CD14-positive monocyte (primary cell): ENCODE measurements around the gene AMPH. TPM values are rescaled to one million over a fixed set of nuclear protein-coding genes. Genes with fewer than 3 reads are reported as not detected.

Source experiments
- DNase-seq, 3 donors: peaks; one replicate each; pipeline ENCODE4 v3.0.0-alpha.2; 2011 to 2022
- H2AFZ ChIP-seq: 2 replicates; pipeline ENCODE4 v1.6.0; 2012; ENCODE audit warnings: mild to moderate bottlenecking, low read depth, low read length, inconsistent platforms; ENCODE audit not compliant: insufficient read depth, poor library complexity, severe bottlenecking
- H3K27ac ChIP-seq, 2 donors: 1 replicate in 1 of 2; 2 replicates in 1 of 2; pipeline ENCODE4 v1.5.1; 2012 to 2013; ENCODE audit warnings: low read length in 2 of 2, control low read depth in 1 of 2, inconsistent platforms in 1 of 2, low read depth in 1 of 2, mild to moderate bottlenecking in 1 of 2
- H3K27me3 ChIP-seq, 2 donors: one replicate each; pipeline versions ENCODE4 v1.6.0 to v1.6.1; 2011 to 2013; ENCODE audit warnings: low read length in 2 of 2; ENCODE audit not compliant: control insufficient read depth in 2 of 2, insufficient read depth in 2 of 2
- H3K36me3 ChIP-seq, 2 donors: replicated peaks in 1 of 2; 1 replicate in 1 of 2; 2 replicates in 1 of 2; pipeline versions ENCODE4 v1.5.1 to v1.6.1; 2012 to 2013; ENCODE audit warnings: low read length in 2 of 2, control low read depth in 1 of 2, inconsistent platforms in 1 of 2, mild to moderate bottlenecking in 1 of 2; ENCODE audit not compliant: insufficient read depth in 2 of 2, control insufficient read depth in 1 of 2
- H3K4me1 ChIP-seq, 2 donors: 1 replicate in 1 of 2; 2 replicates in 1 of 2; pipeline versions ENCODE4 v1.5.1 to v1.6.1; 2012 to 2013; ENCODE audit warnings: low read length in 2 of 2, control low read depth in 1 of 2, inconsistent platforms in 1 of 2, mild to moderate bottlenecking in 1 of 2, moderate library complexity in 1 of 2; ENCODE audit not compliant: insufficient read depth in 2 of 2, control insufficient read depth in 1 of 2
- H3K4me2 ChIP-seq: replicated peaks from 2 replicates; pipeline ENCODE3; 2012; ENCODE audit warnings: low read length, moderate library complexity, mild to moderate bottlenecking; ENCODE audit not compliant: poor library complexity, severe bottlenecking; ENCODE audit errors: extremely low read depth
- H3K4me3 ChIP-seq, 3 experiments: fragments of 200-600 bp in 1 of 3; sonication (generic) in 1 of 3; replicated peaks in 1 of 3; 1 replicate in 2 of 3; 2 replicates in 1 of 3; pipeline ENCODE4 v1.5.1; 2011 to 2013; ENCODE audit warnings: low read length in 3 of 3, mild to moderate bottlenecking in 3 of 3, control low read depth in 2 of 3, low read depth in 2 of 3, inconsistent platforms in 1 of 3, moderate library complexity in 1 of 3
- H3K79me2 ChIP-seq: 2 replicates; pipeline ENCODE4 v1.6.0; 2012; ENCODE audit warnings: mild to moderate bottlenecking, control low read depth, inconsistent platforms, low read length, moderate library complexity; ENCODE audit not compliant: insufficient read depth
- H3K9ac ChIP-seq: 2 replicates; pipeline ENCODE4 v1.6.0; 2017; ENCODE audit warnings: low read length, mild to moderate bottlenecking; ENCODE audit not compliant: insufficient read depth, poor library complexity, severe bottlenecking
- H3K9me3 ChIP-seq, 2 donors: replicated peaks in 1 of 2; 1 replicate in 1 of 2; 2 replicates in 1 of 2; pipeline versions ENCODE4 v1.5.1 to v1.6.1; 2012 to 2013; ENCODE audit warnings: low read length in 2 of 2, control low read depth in 1 of 2; ENCODE audit not compliant: control insufficient read depth in 1 of 2, insufficient read depth in 1 of 2
- H4K20me1 ChIP-seq: 2 replicates; pipeline ENCODE4 v1.6.0; 2012; ENCODE audit warnings: mild to moderate bottlenecking, low read length, control low read depth, moderate library complexity; ENCODE audit not compliant: insufficient read depth
- H3K27ac Mint-ChIP-seq, 7 donors: one replicate each; pipeline ENCODE4 v1.8.0; 2020; ENCODE audit warnings: mild to moderate bottlenecking in 7 of 7, mixed read lengths in 7 of 7, moderate library complexity in 6 of 7, inconsistent platforms in 2 of 7
- H3K27me3 Mint-ChIP-seq, 3 donors: one replicate each; pipeline ENCODE4 v1.8.0; 2021 to 2022; ENCODE audit warnings: low read depth in 3 of 3, mild to moderate bottlenecking in 3 of 3, mixed read lengths in 3 of 3, moderate library complexity in 3 of 3, inconsistent platforms in 1 of 3
- H3K36me3 Mint-ChIP-seq, 2 donors: one replicate each; pipeline ENCODE4 v1.8.0; 2020; ENCODE audit warnings: mixed read lengths in 2 of 2, inconsistent platforms in 1 of 2, mild to moderate bottlenecking in 1 of 2
- H3K4me1 Mint-ChIP-seq: one replicate; pipeline ENCODE4 v1.8.0; 2020; ENCODE audit warnings: mild to moderate bottlenecking, mixed read lengths
- H3K4me3 Mint-ChIP-seq, 2 donors: one replicate each; pipeline ENCODE4 v1.8.0; 2020; ENCODE audit warnings: mild to moderate bottlenecking in 2 of 2, mixed read lengths in 2 of 2, moderate library complexity in 1 of 2
- H3K9me3 Mint-ChIP-seq, 7 donors: one replicate each; pipeline ENCODE4 v1.8.0; 2020 to 2022; ENCODE audit warnings: mixed read lengths in 7 of 7, mild to moderate bottlenecking in 6 of 7, moderate library complexity in 6 of 7, inconsistent platforms in 2 of 7
- WGBS: methylation state at CpG from one replicate; pipeline ENCODE4 v1.1.5; 2013; ENCODE audit warnings: missing lambda C conversion rate; ENCODE audit not compliant: insufficient coverage; 5-methylcytosine and 5-hydroxymethylcytosine counted together
- intact Hi-C, 2 donors: fragments of 100-400 bp; cut with micrococcal nuclease; formaldehyde crosslinking; loops; one replicate each; pipeline versions ENCODE4 v1.15.0 to v1.15.1; 2023
- polyA plus RNA-seq, 3 donors: library from polyadenylated mRNA; depleted of rRNA in 1 of 3; unstranded in 2 of 3; stranded (reverse) in 1 of 3; fragments of 300-500 nt in 2 of 3; fragments of >200 nt in 1 of 3; fragmentation: Illumina TruSeq in 2 of 3; gene quantifications; 1 replicate in 2 of 3; 2 replicates in 1 of 3; pipeline ENCODE4 v1.2.3, GENCODE V29; 2012 to 2021
- TF ChIP-seq, protein P1 (sequence below): fragments of 200-600 bp; IDR thresholded peaks from one replicate; pipeline ENCODE4 v1.8.0; 2022; ENCODE audit warnings: antibody characterized with exemption, mild to moderate bottlenecking

The AMPH gene
- polyA plus RNA-seq, 3 donors: 0.61 to 0.96 (median 0.67) TPM

DNA sequence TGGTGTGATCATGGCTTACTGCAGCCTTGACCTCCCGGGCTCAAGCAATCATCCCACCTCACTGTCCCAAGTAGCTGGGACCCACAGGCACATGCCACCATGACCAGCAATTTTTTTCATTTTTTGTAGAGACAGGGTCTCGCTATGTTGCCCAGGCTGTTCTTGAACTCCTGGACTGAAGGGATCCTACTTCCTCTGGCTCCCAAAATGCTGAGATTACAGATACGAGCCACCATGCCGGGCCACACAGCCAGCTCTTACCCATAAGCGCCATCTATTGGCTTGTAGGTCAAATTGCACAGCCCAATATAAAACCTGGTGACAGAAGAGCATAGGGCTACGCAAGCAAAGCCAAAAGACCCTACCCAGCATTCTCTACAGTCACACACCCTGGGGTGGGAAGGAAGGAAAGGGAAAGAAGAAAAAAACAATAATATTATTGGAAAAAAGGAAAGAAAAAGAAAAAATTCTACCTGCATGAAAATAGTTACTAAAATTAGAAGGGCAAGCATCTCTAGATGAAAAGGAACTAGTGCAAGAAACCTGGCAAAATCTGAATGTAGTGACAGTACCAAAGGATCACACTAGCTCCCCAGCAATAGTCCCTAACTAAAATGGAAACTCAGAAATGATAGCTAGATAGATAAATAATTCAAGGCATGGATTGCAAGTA lies 29.4 kb upstream of the AMPH start:
- intact Hi-C loops: no loop called here
- peak; percentile 50 to 73 (median 69) for DNase-seq
- Histone ChIP-seq H3K27ac (peak overlapping the region in 1 of 2 donors; percentile 74), H3K9ac (no peak overlapping the region), H3K4me1 (peaks cover 45 to 46% of the 10 kb centered on the region in 2 donors), H3K9me3 (no peaks in the 10 kb centered on the region), H3K4me2 (no peak overlapping the region), H3K27me3 (no peaks in the 10 kb centered on the region), H3K79me2 (no peaks in the 10 kb centered on the region), H2AFZ (no peak overlapping the region), H3K4me3 (no peak overlapping the region), H4K20me1 (no peaks in the 10 kb centered on the region), H3K36me3 (no peaks in the 10 kb centered on the region)
- Mint-ChIP-seq H3K9me3 (peaks cover 0 to 3% (median 0%) of the 10 kb centered on the region in 7 donors), H3K4me1 (peaks cover 46% of the 10 kb centered on the region), H3K36me3 (no peaks in the 10 kb centered on the region), H3K27ac (peak overlapping the region in 3 of 7 donors; percentile 62 to 77 (median 75)), H3K27me3 (peaks cover 0 to 5% (median 1%) of the 10 kb centered on the region in 3 donors), H3K4me3 (no peak overlapping the region)
- TF ChIP-seq, protein P1, sequence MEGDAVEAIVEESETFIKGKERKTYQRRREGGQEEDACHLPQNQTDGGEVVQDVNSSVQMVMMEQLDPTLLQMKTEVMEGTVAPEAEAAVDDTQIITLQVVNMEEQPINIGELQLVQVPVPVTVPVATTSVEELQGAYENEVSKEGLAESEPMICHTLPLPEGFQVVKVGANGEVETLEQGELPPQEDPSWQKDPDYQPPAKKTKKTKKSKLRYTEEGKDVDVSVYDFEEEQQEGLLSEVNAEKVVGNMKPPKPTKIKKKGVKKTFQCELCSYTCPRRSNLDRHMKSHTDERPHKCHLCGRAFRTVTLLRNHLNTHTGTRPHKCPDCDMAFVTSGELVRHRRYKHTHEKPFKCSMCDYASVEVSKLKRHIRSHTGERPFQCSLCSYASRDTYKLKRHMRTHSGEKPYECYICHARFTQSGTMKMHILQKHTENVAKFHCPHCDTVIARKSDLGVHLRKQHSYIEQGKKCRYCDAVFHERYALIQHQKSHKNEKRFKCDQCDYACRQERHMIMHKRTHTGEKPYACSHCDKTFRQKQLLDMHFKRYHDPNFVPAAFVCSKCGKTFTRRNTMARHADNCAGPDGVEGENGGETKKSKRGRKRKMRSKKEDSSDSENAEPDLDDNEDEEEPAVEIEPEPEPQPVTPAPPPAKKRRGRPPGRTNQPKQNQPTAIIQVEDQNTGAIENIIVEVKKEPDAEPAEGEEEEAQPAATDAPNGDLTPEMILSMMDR: peak; percentile 80
- 50% methylated on average over 4 of the region's 6 CpGs for WGBS

DNA sequence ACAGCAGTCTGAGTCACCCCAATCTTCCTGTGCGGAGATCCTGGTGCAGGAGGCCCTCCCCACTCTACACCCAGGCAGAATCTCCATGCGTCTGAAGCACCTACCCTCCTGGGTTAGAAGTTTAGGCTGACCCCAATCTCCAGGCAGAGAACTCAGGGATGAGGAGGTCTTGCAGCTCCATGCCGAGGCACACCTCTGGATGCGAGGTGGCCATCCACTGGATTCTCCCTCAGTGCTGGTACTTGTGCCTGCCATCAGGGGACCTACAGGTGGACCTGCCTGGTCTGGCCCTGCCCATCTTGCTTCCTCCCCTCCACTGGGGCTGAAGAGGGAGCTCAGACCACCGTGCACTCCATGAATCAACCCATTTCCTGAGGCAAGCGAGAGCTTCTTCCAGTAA lies 28.8 kb upstream of the AMPH start:
- Histone ChIP-seq H3K4me1 (peaks cover 45 to 46% of the 10 kb centered on the region in 2 donors), H3K4me2 (no peak overlapping the region), H4K20me1 (no peaks in the 10 kb centered on the region), H3K27me3 (no peaks in the 10 kb centered on the region), H3K9ac (no peak overlapping the region), H3K4me3 (no peak overlapping the region), H3K79me2 (no peaks in the 10 kb centered on the region), H3K27ac (peak overlapping the region; percentile 15 to 74), H2AFZ (no peak overlapping the region), H3K9me3 (no peaks in the 10 kb centered on the region), H3K36me3 (no peaks in the 10 kb centered on the region)
- peaks cover 0 to 5% (median 1%) of the 10 kb centered on the region in 3 donors for H3K27me3 Mint-ChIP-seq
- DNase-seq: no peak
- TF ChIP-seq, protein P1: no peak
- intact Hi-C loops: loop anchor here (5.0 to 10.0 kb wide), 2 partner anchors 255 to 258 kb away; no protein-coding TSS in a partner anchor
- no peak overlapping the region for H3K4me3 Mint-ChIP-seq
- 96% methylated on average over 3 of the region's 6 CpGs for WGBS
- H3K9me3 Mint-ChIP-seq: peaks cover 0 to 3% (median 0%) of the 10 kb centered on the region in 7 donors
- peaks cover 47% of the 10 kb centered on the region for H3K4me1 Mint-ChIP-seq
- H3K36me3 Mint-ChIP-seq: no peaks in the 10 kb centered on the region
- peak overlapping the region in 6 of 7 donors; percentile 75 to 86 (median 82) for H3K27ac Mint-ChIP-seq
